SK-N-SH (cell line): Measurements from ENCODE around the gene MYL12A. TPM values are rescaled to one million over a fixed set of nuclear protein-coding genes. Genes with fewer than 3 reads are reported as not detected.
A peak's percentile ranks its signal among the peaks of the same experiment; 100 is the strongest.

Source experiments
- CTCF ChIA-PET: fragments of 300-600, 350-600 bp; formaldehyde crosslinking; extraction: SDS; loops from one replicate; lab custom pipeline; 2021; lab: Yijun Ruan, JAX
- POLR2A ChIA-PET: fragments of 350-600 bp; sonication (Branson Sonifier 250); formaldehyde crosslinking; extraction: SDS; loops from one replicate; lab custom pipeline; 2020; ENCODE audit warnings: antibody characterized with exemption, inconsistent platforms; lab: Yijun Ruan, JAX
- DNase-seq: peaks from one replicate; pipeline ENCODE4 v3.0.0; 2012
- H2AFZ ChIP-seq: fragments of 200-600 bp; sonication (generic); 2 replicates; pipeline ENCODE4 v1.8.1; 2016; ENCODE audit warnings: antibody characterized with exemption, mild to moderate bottlenecking, low read depth
- H3F3A ChIP-seq: fragments of 200-600 bp; sonication (generic); replicated peaks from 2 replicates; pipeline ENCODE3; 2016; ENCODE audit warnings: antibody characterized with exemption, mild to moderate bottlenecking; ENCODE audit not compliant: insufficient read depth
- H3K27ac ChIP-seq, 2 experiments: fragments of 200-500 bp in 1 of 2; fragments of 200-600 bp in 1 of 2; sonication (Bioruptor generic) in 1 of 2; sonication (generic), shearing (Covaris generic) in 1 of 2; 2 replicates each; pipeline versions ENCODE4 v1.5.1 to v1.6.1; 2014 to 2016; ENCODE audit warnings: low read depth in 2 of 2, inconsistent platforms in 1 of 2, low read length in 1 of 2, mild to moderate bottlenecking in 1 of 2, mixed read lengths in 1 of 2
- H3K27me3 ChIP-seq: fragments of 200-600 bp; sonication (generic), shearing (Covaris generic); 2 replicates; pipeline ENCODE4 v1.6.1; 2016; ENCODE audit warnings: mixed run types; ENCODE audit not compliant: insufficient read depth
- H3K36me3 ChIP-seq, 2 experiments: fragments of 200-500 bp in 1 of 2; fragments of 200-600 bp in 1 of 2; sonication (Bioruptor generic) in 1 of 2; sonication (generic) in 1 of 2; replicated peaks in 1 of 2; 2 replicates each; pipeline versions ENCODE3 to v1.5.1; 2014 to 2016; ENCODE audit warnings: low read length in 1 of 2, mild to moderate bottlenecking in 1 of 2; ENCODE audit not compliant: insufficient read depth in 2 of 2, control insufficient read depth in 1 of 2
- H3K4me1 ChIP-seq, 2 experiments: fragments of 200-500 bp in 1 of 2; fragments of 200-600 bp in 1 of 2; sonication (Bioruptor generic) in 1 of 2; sonication (generic), shearing (Covaris generic) in 1 of 2; 2 replicates each; pipeline versions ENCODE4 v1.5.1 to v1.6.1; 2014 to 2016; ENCODE audit warnings: low read depth in 1 of 2, low read length in 1 of 2, mixed run types in 1 of 2; ENCODE audit not compliant: insufficient read depth in 2 of 2, control insufficient read depth in 1 of 2
- H3K4me2 ChIP-seq: fragments of 200-600 bp; sonication (generic), shearing (Covaris generic); 2 replicates; pipeline ENCODE4 v1.6.1; 2017; ENCODE audit warnings: mixed run types
- H3K4me3 ChIP-seq, 2 experiments: fragments of 200-500 bp in 1 of 2; fragments of 200-600 bp in 1 of 2; sonication (Bioruptor generic) in 1 of 2; sonication (generic), shearing (Covaris generic) in 1 of 2; 2 replicates each; pipeline versions ENCODE4 v1.5.1 to v1.8.1; 2014 to 2016; ENCODE audit warnings: low read depth in 2 of 2, inconsistent platforms in 1 of 2, low read length in 1 of 2, mild to moderate bottlenecking in 1 of 2, mixed read lengths in 1 of 2, moderate library complexity in 1 of 2
- H3K79me2 ChIP-seq: fragments of 200-600 bp; sonication (generic); 2 replicates; pipeline ENCODE4 v1.8.1; 2017; ENCODE audit warnings: mild to moderate bottlenecking; ENCODE audit not compliant: insufficient read depth
- H3K9ac ChIP-seq: fragments of 200-600 bp; sonication (generic); 2 replicates; pipeline ENCODE4 v1.6.1; 2017; ENCODE audit warnings: mixed run types
- H3K9me2 ChIP-seq: fragments of 200-600 bp; sonication (generic); 2 replicates; pipeline ENCODE4 v1.6.1; 2017; ENCODE audit warnings: mixed run types
- H3K9me3 ChIP-seq: fragments of 200-600 bp; sonication (generic); 2 replicates; pipeline ENCODE4 v1.6.1; 2017; ENCODE audit warnings: mixed run types, mild to moderate bottlenecking, moderate library complexity
- H4K20me1 ChIP-seq: fragments of 200-600 bp; sonication (generic); 2 replicates; pipeline ENCODE4 v1.6.1; 2017; ENCODE audit warnings: mild to moderate bottlenecking, mixed run types; ENCODE audit not compliant: insufficient read depth
- ELF1 ChIP-seq: IDR thresholded peaks from 2 replicates; pipeline ENCODE4 v1.4.0; 2012
- EZH2phosphoT487 ChIP-seq: fragments of 200-600 bp; sonication (generic); IDR thresholded peaks from 2 replicates; pipeline ENCODE4 v1.6.1; 2017; ENCODE audit warnings: low read depth, mixed run types, mild to moderate bottlenecking, antibody characterized with exemption, moderate library complexity, borderline replicate concordance
- FOXJ3 ChIP-seq: sonication (generic); formaldehyde crosslinking; IDR thresholded peaks from 2 replicates; pipeline ENCODE4 v1.5.1; 2020; ENCODE audit warnings: mild to moderate bottlenecking, missing genetic modification reagents
- GABPA ChIP-seq: IDR thresholded peaks from 2 replicates; pipeline ENCODE4 v1.4.0; 2012; ENCODE audit warnings: low read depth, mild to moderate bottlenecking
- JUND ChIP-seq: IDR thresholded peaks from 2 replicates; pipeline ENCODE4 v1.4.0; 2012
- MEF2A ChIP-seq: IDR thresholded peaks from 2 replicates; pipeline ENCODE4 v1.4.0; 2012; ENCODE audit warnings: low read depth, borderline replicate concordance
- MXI1 ChIP-seq: IDR thresholded peaks from 2 replicates; pipeline ENCODE4 v1.6.1; 2012; ENCODE audit warnings: mild to moderate bottlenecking, low read depth, low read length, improper control_type of control experiment
- RCOR1 ChIP-seq: fragments of 150-350 bp; IDR thresholded peaks from 2 replicates; pipeline ENCODE4 v1.6.1; 2017; ENCODE audit warnings: antibody characterized with exemption, low read length
- TCF12 ChIP-seq: IDR thresholded peaks from 2 replicates; pipeline ENCODE4 v1.4.0; 2012
- YY1 ChIP-seq: IDR thresholded peaks from 2 replicates; pipeline ENCODE4 v1.4.0; 2012; ENCODE audit warnings: low read depth, mild to moderate bottlenecking
- ZBTB33 ChIP-seq: IDR thresholded peaks from 2 replicates; pipeline ENCODE4 v1.4.0; 2012; ENCODE audit warnings: low read depth, borderline replicate concordance
- WGBS: methylation state at CpG from one replicate; pipeline ENCODE4 v1.1.6; 2017; ENCODE audit warnings: low lambda C conversion rate; 5-methylcytosine and 5-hydroxymethylcytosine counted together
- polyA plus RNA-seq, 3 experiments: library from polyadenylated mRNA; depleted of rRNA; stranded (reverse); fragments of >200 nt; gene quantifications; 2 replicates each; pipeline ENCODE4 v1.2.3, GENCODE V29; 2012
- TF ChIP-seq, protein P1 (sequence below): IDR thresholded peaks from 2 replicates; pipeline ENCODE4; 2012
- TF ChIP-seq, protein P2 (sequence below): fragments of 200-600 bp; sonication (generic); IDR thresholded peaks from 2 replicates; pipeline ENCODE4 v1.6.1; 2017; ENCODE audit warnings: antibody characterized with exemption, mild to moderate bottlenecking, moderate library complexity

Gene MYL12A
- polyA plus RNA-seq, 1 of the 3 experiments (the other 2 are of a cell fraction): 448 TPM

GRCh38 chr18:3251963-3252277, 4.3 kb downstream of the MYL12A start:
- peaks cover 66% of the 10 kb centered on the region for H3F3A ChIP-seq
- peak overlapping the region; percentile 63 to 94; a peak in 3 of 4 replicates for H3K27ac ChIP-seq
- no peaks in the 10 kb centered on the region for H3K9me2 ChIP-seq
- ChIA-PET CTCF (no interaction called here), POLR2A (no interaction called here)
- peaks cover 89% of the 10 kb centered on the region for H3K79me2 ChIP-seq
- 21% methylated on average over 3 of the region's 3 CpGs for WGBS
- TF ChIP-seq MEF2A (no peak), FOXJ3 (CRISPR knock-in tag) (no peak), MXI1 (no peak), YY1 (no peak), ELF1 (no peak)
- TF ChIP-seq, protein P1, sequence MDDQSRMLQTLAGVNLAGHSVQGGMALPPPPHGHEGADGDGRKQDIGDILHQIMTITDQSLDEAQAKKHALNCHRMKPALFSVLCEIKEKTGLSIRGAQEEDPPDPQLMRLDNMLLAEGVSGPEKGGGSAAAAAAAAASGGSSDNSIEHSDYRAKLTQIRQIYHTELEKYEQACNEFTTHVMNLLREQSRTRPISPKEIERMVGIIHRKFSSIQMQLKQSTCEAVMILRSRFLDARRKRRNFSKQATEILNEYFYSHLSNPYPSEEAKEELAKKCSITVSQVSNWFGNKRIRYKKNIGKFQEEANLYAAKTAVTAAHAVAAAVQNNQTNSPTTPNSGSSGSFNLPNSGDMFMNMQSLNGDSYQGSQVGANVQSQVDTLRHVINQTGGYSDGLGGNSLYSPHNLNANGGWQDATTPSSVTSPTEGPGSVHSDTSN: no peak
- H3K4me3 ChIP-seq: peak overlapping the region in 1 of 2 experiments; percentile 7; a peak in 1 of 4 replicates
- H3K4me1 ChIP-seq: peaks cover under 1 to 35% of the 10 kb centered on the region in 2 experiments; a peak in 3 of 4 replicates
- H3K9ac ChIP-seq: peak overlapping the region; percentile 34; the same call in 1 of the 2 replicates
- H2AFZ ChIP-seq: no peak overlapping the region
- peaks cover 16% of the 10 kb centered on the region for H4K20me1 ChIP-seq
- peaks cover 50 to 57% of the 10 kb centered on the region in 2 experiments for H3K36me3 ChIP-seq
- no peaks in the 10 kb centered on the region for H3K27me3 ChIP-seq
- DNase-seq: no peak
- no peaks in the 10 kb centered on the region for H3K9me3 ChIP-seq
- peak overlapping the region; percentile 46 for H3K4me2 ChIP-seq

- WGBS: 96% methylated on average over 1 of the region's 1 CpG
- ChIA-PET POLR2A (no interaction called here), CTCF (no interaction called here)
- Histone ChIP-seq H3K4me3 (no peak overlapping the region), H4K20me1 (peaks cover 16% of the 10 kb centered on the region), H3K27me3 (no peaks in the 10 kb centered on the region), H3K9me3 (no peaks in the 10 kb centered on the region), H3K79me2 (peaks cover 95% of the 10 kb centered on the region), H3K27ac (peak overlapping the region in 1 of 2 experiments; percentile 94; a peak in 3 of 4 replicates), H3F3A (peaks cover 70% of the 10 kb centered on the region), H2AFZ (no peak overlapping the region), H3K4me1 (peaks cover 0 to 38% of the 10 kb centered on the region in 2 experiments; a peak in 2 of 4 replicates), H3K4me2 (peak overlapping the region; percentile 46; the same call in 1 of the 2 replicates), H3K9me2 (no peaks in the 10 kb centered on the region), H3K36me3 (peaks cover 58 to 67% of the 10 kb centered on the region in 2 experiments), H3K9ac (peak overlapping the region; percentile 34; the same call in 1 of the 2 replicates)
- DNase-seq: no peak
- TF ChIP-seq RCOR1: no peak
- TF ChIP-seq ELF1: no peak
- TF ChIP-seq JUND: no peak
- TF ChIP-seq MEF2A: no peak
- no peak for TF ChIP-seq EZH2phosphoT487
Observed at GRCh38 chr18:3252843-3253242, 5.2 kb downstream of the MYL12A start.

DNA sequence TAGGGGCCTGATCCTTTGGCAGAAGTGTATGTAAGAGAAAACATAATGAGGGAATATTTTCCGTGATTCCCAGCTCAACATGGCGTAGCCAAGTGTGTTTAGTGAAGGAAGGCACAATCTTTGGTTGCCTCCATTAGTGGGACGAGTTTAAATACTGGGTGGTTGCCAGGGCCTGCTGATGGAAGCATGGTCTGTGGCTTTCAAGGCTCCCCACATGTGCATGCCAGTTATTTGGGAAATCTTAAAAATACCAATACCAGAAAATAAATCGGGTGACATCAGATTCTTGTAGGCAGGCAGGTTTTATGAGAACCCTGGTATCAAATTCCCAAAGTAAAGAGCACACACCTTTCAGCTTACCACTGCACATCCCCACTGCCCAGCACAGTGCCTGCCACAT, 7.1 kb downstream of the MYL12A start:
- Histone ChIP-seq H3K79me2 (peaks cover 88% of the 10 kb centered on the region), H3K4me3 (no peak overlapping the region), H3K27me3 (no peaks in the 10 kb centered on the region), H3F3A (peaks cover 80% of the 10 kb centered on the region), H3K27ac (peak overlapping the region in 1 of 2 experiments; percentile 39; a peak in 2 of 4 replicates), H3K9ac (no peak overlapping the region), H2AFZ (no peak overlapping the region), H3K9me2 (no peaks in the 10 kb centered on the region), H3K36me3 (peaks cover 66 to 73% of the 10 kb centered on the region in 2 experiments), H3K9me3 (no peaks in the 10 kb centered on the region), H3K4me1 (peaks cover 0 to 34% of the 10 kb centered on the region in 2 experiments; a peak in 2 of 4 replicates), H4K20me1 (peaks cover 12% of the 10 kb centered on the region), H3K4me2 (no peak overlapping the region)
- ChIA-PET POLR2A (interaction anchor here (0.8 kb wide), 1 partner anchor 8 kb away, joined by 3 read pairs; no protein-coding TSS in a partner anchor), CTCF (interaction anchor here (0.9 to 3.2 kb wide), 3 partner anchors 9 to 103 kb away, joined by 3 to 11 read pairs (median 3); no protein-coding TSS in a partner anchor)
- 75% methylated on average over 4 of the region's 4 CpGs for WGBS
- DNase-seq: no peak
- TF ChIP-seq EZH2phosphoT487 (no peak), FOXJ3 (CRISPR knock-in tag) (no peak), ZBTB33 (no peak), YY1 (no peak), GABPA (no peak), TCF12 (no peak)
- TF ChIP-seq, protein P2, sequence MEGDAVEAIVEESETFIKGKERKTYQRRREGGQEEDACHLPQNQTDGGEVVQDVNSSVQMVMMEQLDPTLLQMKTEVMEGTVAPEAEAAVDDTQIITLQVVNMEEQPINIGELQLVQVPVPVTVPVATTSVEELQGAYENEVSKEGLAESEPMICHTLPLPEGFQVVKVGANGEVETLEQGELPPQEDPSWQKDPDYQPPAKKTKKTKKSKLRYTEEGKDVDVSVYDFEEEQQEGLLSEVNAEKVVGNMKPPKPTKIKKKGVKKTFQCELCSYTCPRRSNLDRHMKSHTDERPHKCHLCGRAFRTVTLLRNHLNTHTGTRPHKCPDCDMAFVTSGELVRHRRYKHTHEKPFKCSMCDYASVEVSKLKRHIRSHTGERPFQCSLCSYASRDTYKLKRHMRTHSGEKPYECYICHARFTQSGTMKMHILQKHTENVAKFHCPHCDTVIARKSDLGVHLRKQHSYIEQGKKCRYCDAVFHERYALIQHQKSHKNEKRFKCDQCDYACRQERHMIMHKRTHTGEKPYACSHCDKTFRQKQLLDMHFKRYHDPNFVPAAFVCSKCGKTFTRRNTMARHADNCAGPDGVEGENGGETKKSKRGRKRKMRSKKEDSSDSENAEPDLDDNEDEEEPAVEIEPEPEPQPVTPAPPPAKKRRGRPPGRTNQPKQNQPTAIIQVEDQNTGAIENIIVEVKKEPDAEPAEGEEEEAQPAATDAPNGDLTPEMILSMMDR: no peak
